Activated CD4-positive, alpha-beta memory T cell treated with anti-CD3 and anti-CD28 coated beads for 36 hours (primary cell): ENCODE measurements around the gene COPG1. TPM values are rescaled to one million over a fixed set of nuclear protein-coding genes. Genes with fewer than 3 reads are reported as not detected.
A peak's percentile ranks its signal among the peaks of the same experiment; 100 is the strongest.

Experiments
- CTCF ChIA-PET: fragments of 350-600 bp; sonication (Branson Sonifier 250); formaldehyde crosslinking; loops from one replicate; lab custom pipeline; 2021; ENCODE audit warnings: antibody characterized with exemption, inconsistent platforms; lab: Charles Lee
- POLR2A ChIA-PET: fragments of 350-600 bp; sonication (Branson Sonifier 250); formaldehyde crosslinking; loops from one replicate; lab custom pipeline; 2021; ENCODE audit warnings: antibody characterized with exemption; lab: Charles Lee
- DNase-seq: peaks from one replicate; pipeline ENCODE4 v3.0.0-alpha.2; 2020
- H3K27ac Mint-ChIP-seq: one replicate; pipeline ENCODE4 v1.8.0; 2021; ENCODE audit warnings: mixed read lengths
- H3K27me3 Mint-ChIP-seq: one replicate; pipeline ENCODE4 v1.8.0; 2021; ENCODE audit warnings: mixed read lengths
- H3K36me3 Mint-ChIP-seq: one replicate; pipeline ENCODE4 v1.8.0; 2021; ENCODE audit warnings: mixed read lengths
- H3K4me1 Mint-ChIP-seq: one replicate; pipeline ENCODE4 v1.8.0; 2021; ENCODE audit warnings: low read depth, mixed read lengths
- H3K4me3 Mint-ChIP-seq: one replicate; pipeline ENCODE4 v1.8.0; 2021; ENCODE audit warnings: mild to moderate bottlenecking, mixed read lengths
- H3K9me3 Mint-ChIP-seq: one replicate; pipeline ENCODE4 v1.8.0; 2021; ENCODE audit warnings: mixed read lengths
- intact Hi-C: fragments of 100-400 bp; cut with micrococcal nuclease; formaldehyde crosslinking; loops from one replicate; pipeline ENCODE4 v1.15.1; 2023
- total RNA-seq, 2 experiments: library from RNA; stranded (reverse); gene quantifications; one replicate each; pipeline ENCODE4 v1.2.3, GENCODE V29; 2021

Gene COPG1
- total RNA-seq, 2 experiments from 2014 or later = 154 to 162 TPM

GRCh38 chr3:129316248-129317013 lies 67.0 kb downstream of the COPG1 start:
- intact Hi-C loops = loop anchor here (1.0 kb wide), 3 partner anchors 34 to 125 kb away; partner anchors contain the start of gene HMCES
- peak; percentile 90 for DNase-seq
- CTCF ChIA-PET = interaction anchor here (0.7 to 2.4 kb wide), 22 partner anchors 9 to 346 kb away, joined by 3 to 27 read pairs (median 5); partner anchors contain the start of genes IFT122 and MBD4
- Mint-ChIP-seq H3K36me3 (peaks cover 8% of the 10 kb centered on the region), H3K27ac (peak overlapping the region; percentile 89), H3K27me3 (no peaks in the 10 kb centered on the region), H3K9me3 (no peaks in the 10 kb centered on the region), H3K4me1 (peaks cover 26% of the 10 kb centered on the region), H3K4me3 (peak overlapping the region; percentile 93)
- POLR2A ChIA-PET = interaction anchor here (0.7 to 3.9 kb wide), 21 partner anchors 10 to 437 kb away, joined by 3 to 26 read pairs (median 6); partner anchors contain the start of genes COPG1, HMCES, IFT122 and MBD4

- Mint-ChIP-seq H3K36me3 (peaks cover 8% of the 10 kb centered on the region), H3K4me1 (peaks cover 21% of the 10 kb centered on the region), H3K27me3 (no peaks in the 10 kb centered on the region), H3K4me3 (peak overlapping the region; percentile 62), H3K9me3 (no peaks in the 10 kb centered on the region), H3K27ac (no peak overlapping the region)
- ChIA-PET CTCF (interaction anchor here (0.7 to 2.4 kb wide), 15 partner anchors 10 to 347 kb away, joined by 3 to 27 read pairs (median 7); partner anchors contain the start of genes IFT122 and MBD4), POLR2A (interaction anchor here (0.8 to 3.9 kb wide), 13 partner anchors 10 to 315 kb away, joined by 3 to 26 read pairs (median 9); partner anchors contain the start of genes COPG1, HMCES, IFT122 and MBD4)
- intact Hi-C loops = no loop called here
- no peak for DNase-seq
Observed at GRCh38 chr3:129317014-129317771, 67.8 kb downstream of the COPG1 start.

- Mint-ChIP-seq H3K27me3 (no peaks in the 10 kb centered on the region), H3K4me3 (no peak overlapping the region), H3K36me3 (peaks cover 8% of the 10 kb centered on the region), H3K9me3 (no peaks in the 10 kb centered on the region), H3K4me1 (peaks cover 15% of the 10 kb centered on the region), H3K27ac (no peak overlapping the region)
- intact Hi-C loops = no loop called here
- CTCF ChIA-PET = interaction anchor here (0.6 kb wide), 1 partner anchor 18 kb away, joined by 3 read pairs; no protein-coding TSS in a partner anchor
- DNase-seq = no peak
- POLR2A ChIA-PET = interaction anchor here (2.2 kb wide), 1 partner anchor 122 kb away, joined by 8 read pairs; the partner anchor contains the start of genes IFT122 and MBD4
Observed at GRCh38 chr3:129317848-129318247, 68.4 kb downstream of the COPG1 start.

GRCh38 chr3:129318921-129319320 lies 69.5 kb downstream of the COPG1 start:
- POLR2A ChIA-PET = interaction anchor here (1.1 kb wide), 1 partner anchor 197 kb away, joined by 3 read pairs; no protein-coding TSS in a partner anchor
- Mint-ChIP-seq H3K4me3 (no peak overlapping the region), H3K27ac (no peak overlapping the region), H3K27me3 (no peaks in the 10 kb centered on the region), H3K36me3 (peaks cover 7% of the 10 kb centered on the region), H3K9me3 (no peaks in the 10 kb centered on the region), H3K4me1 (peaks cover 8% of the 10 kb centered on the region)
- no peak for DNase-seq
- CTCF ChIA-PET = interaction anchor here (0.6 kb wide), 1 partner anchor 25 kb away, joined by 3 read pairs; no protein-coding TSS in a partner anchor
- intact Hi-C loops = no loop called here

- H3K4me1 Mint-ChIP-seq = no peaks in the 10 kb centered on the region
- H3K9me3 Mint-ChIP-seq = no peaks in the 10 kb centered on the region
- POLR2A ChIA-PET = no interaction called here
- H3K4me3 Mint-ChIP-seq = no peak overlapping the region
- peaks cover 3% of the 10 kb centered on the region for H3K36me3 Mint-ChIP-seq
- H3K27ac Mint-ChIP-seq = no peak overlapping the region
- H3K27me3 Mint-ChIP-seq = no peaks in the 10 kb centered on the region
- DNase-seq = no peak
- CTCF ChIA-PET = no interaction called here
- intact Hi-C loops = no loop called here
Observed at GRCh38 chr3:129320261-129320660, 70.9 kb downstream of the COPG1 start.

- Mint-ChIP-seq H3K9me3 (no peaks in the 10 kb centered on the region), H3K27me3 (no peaks in the 10 kb centered on the region), H3K27ac (no peak overlapping the region), H3K36me3 (no peaks in the 10 kb centered on the region), H3K4me3 (no peak overlapping the region), H3K4me1 (no peaks in the 10 kb centered on the region)
- ChIA-PET CTCF (no interaction called here), POLR2A (no interaction called here)
- no peak for DNase-seq
- intact Hi-C loops = no loop called here
Observed at GRCh38 chr3:129320825-129321487, 71.5 kb downstream of the COPG1 start.

GRCh38 chr3:129321887-129322286 lies 72.5 kb downstream of the COPG1 start:
- intact Hi-C loops = no loop called here
- no peaks in the 10 kb centered on the region for H3K9me3 Mint-ChIP-seq
- DNase-seq = no peak
- CTCF ChIA-PET = no interaction called here
- POLR2A ChIA-PET = no interaction called here
- no peaks in the 10 kb centered on the region for H3K27me3 Mint-ChIP-seq
- H3K36me3 Mint-ChIP-seq = no peaks in the 10 kb centered on the region
- no peak overlapping the region for H3K4me3 Mint-ChIP-seq
- H3K27ac Mint-ChIP-seq = no peak overlapping the region
- H3K4me1 Mint-ChIP-seq = no peaks in the 10 kb centered on the region

- H3K4me3 Mint-ChIP-seq = no peak overlapping the region
- H3K27me3 Mint-ChIP-seq = no peaks in the 10 kb centered on the region
- ChIA-PET POLR2A (no interaction called here), CTCF (interaction anchor here (0.9 to 1.1 kb wide), 2 partner anchors 9 to 353 kb away, joined by 3 to 6 read pairs; no protein-coding TSS in a partner anchor)
- intact Hi-C loops = no loop called here
- no peak overlapping the region for H3K27ac Mint-ChIP-seq
- no peak for DNase-seq
- H3K36me3 Mint-ChIP-seq = no peaks in the 10 kb centered on the region
- no peaks in the 10 kb centered on the region for H3K9me3 Mint-ChIP-seq
- H3K4me1 Mint-ChIP-seq = no peaks in the 10 kb centered on the region
Observed at GRCh38 chr3:129323651-129324294, 74.4 kb downstream of the COPG1 start.

- ChIA-PET POLR2A (no interaction called here), CTCF (no interaction called here)
- H3K4me1 Mint-ChIP-seq = no peaks in the 10 kb centered on the region
- H3K9me3 Mint-ChIP-seq = no peaks in the 10 kb centered on the region
- no peak overlapping the region for H3K4me3 Mint-ChIP-seq
- H3K27me3 Mint-ChIP-seq = no peaks in the 10 kb centered on the region
- no peak overlapping the region for H3K27ac Mint-ChIP-seq
- no peaks in the 10 kb centered on the region for H3K36me3 Mint-ChIP-seq
- DNase-seq = no peak
- intact Hi-C loops = no loop called here
Observed at GRCh38 chr3:129324855-129325254, 75.4 kb downstream of the COPG1 start.

- H3K4me1 Mint-ChIP-seq = no peaks in the 10 kb centered on the region
- H3K27me3 Mint-ChIP-seq = no peaks in the 10 kb centered on the region
- no peaks in the 10 kb centered on the region for H3K36me3 Mint-ChIP-seq
- intact Hi-C loops = no loop called here
- ChIA-PET POLR2A (no interaction called here), CTCF (no interaction called here)
- no peak overlapping the region for H3K27ac Mint-ChIP-seq
- H3K9me3 Mint-ChIP-seq = no peaks in the 10 kb centered on the region
- DNase-seq = no peak
- H3K4me3 Mint-ChIP-seq = no peak overlapping the region
Observed at GRCh38 chr3:129325383-129325782, 76.0 kb downstream of the COPG1 start.

GRCh38 chr3:129326138-129326537 lies 76.7 kb downstream of the COPG1 start:
- Mint-ChIP-seq H3K27me3 (no peaks in the 10 kb centered on the region), H3K9me3 (no peaks in the 10 kb centered on the region), H3K4me1 (no peaks in the 10 kb centered on the region), H3K4me3 (no peak overlapping the region), H3K36me3 (no peaks in the 10 kb centered on the region), H3K27ac (no peak overlapping the region)
- ChIA-PET CTCF (no interaction called here), POLR2A (interaction anchor here (2.0 kb wide), 1 partner anchor 10 kb away, joined by 9 read pairs; a partner anchor contains a TSS)
- no peak for DNase-seq
- intact Hi-C loops = no loop called here
